Ectodermal cell (in vitro differentiated cells): ENCODE measurements around the gene BCKDK.

ENCODE experiments used
- H3K27ac ChIP-seq: 2 replicates; pipeline ENCODE4 v1.7.0; 2013; ENCODE audit warnings: mild to moderate bottlenecking, low read depth, low read length; ENCODE audit not compliant: insufficient read depth, poor library complexity, severe bottlenecking
- H3K27me3 ChIP-seq: 2 replicates; pipeline ENCODE4 v1.7.0; 2013; ENCODE audit warnings: mild to moderate bottlenecking, low read length; ENCODE audit not compliant: insufficient read depth, control insufficient read depth, poor library complexity, severe bottlenecking
- H3K36me3 ChIP-seq: one replicate; pipeline ENCODE4 v1.7.0; 2013; ENCODE audit warnings: low read length; ENCODE audit not compliant: control insufficient read depth, insufficient read depth
- H3K4me1 ChIP-seq: one replicate; pipeline ENCODE4 v1.7.0; 2013; ENCODE audit warnings: low read length; ENCODE audit not compliant: control insufficient read depth, insufficient read depth
- H3K4me3 ChIP-seq: 2 replicates; pipeline ENCODE4 v1.7.0; 2013; ENCODE audit warnings: low read depth, low read length, control low read depth; ENCODE audit not compliant: insufficient read depth
- H3K9me3 ChIP-seq: 2 replicates; pipeline ENCODE4 v1.7.0; 2013; ENCODE audit warnings: mild to moderate bottlenecking, low read length, moderate library complexity; ENCODE audit not compliant: control insufficient read depth
- WGBS, 2 experiments: methylation state at CpG; one replicate each; pipeline ENCODE4 v1.1.7; 2013; ENCODE audit warnings: missing lambda C conversion rate in 2 of 2; 5-methylcytosine and 5-hydroxymethylcytosine counted together

The BCKDK gene

DNA sequence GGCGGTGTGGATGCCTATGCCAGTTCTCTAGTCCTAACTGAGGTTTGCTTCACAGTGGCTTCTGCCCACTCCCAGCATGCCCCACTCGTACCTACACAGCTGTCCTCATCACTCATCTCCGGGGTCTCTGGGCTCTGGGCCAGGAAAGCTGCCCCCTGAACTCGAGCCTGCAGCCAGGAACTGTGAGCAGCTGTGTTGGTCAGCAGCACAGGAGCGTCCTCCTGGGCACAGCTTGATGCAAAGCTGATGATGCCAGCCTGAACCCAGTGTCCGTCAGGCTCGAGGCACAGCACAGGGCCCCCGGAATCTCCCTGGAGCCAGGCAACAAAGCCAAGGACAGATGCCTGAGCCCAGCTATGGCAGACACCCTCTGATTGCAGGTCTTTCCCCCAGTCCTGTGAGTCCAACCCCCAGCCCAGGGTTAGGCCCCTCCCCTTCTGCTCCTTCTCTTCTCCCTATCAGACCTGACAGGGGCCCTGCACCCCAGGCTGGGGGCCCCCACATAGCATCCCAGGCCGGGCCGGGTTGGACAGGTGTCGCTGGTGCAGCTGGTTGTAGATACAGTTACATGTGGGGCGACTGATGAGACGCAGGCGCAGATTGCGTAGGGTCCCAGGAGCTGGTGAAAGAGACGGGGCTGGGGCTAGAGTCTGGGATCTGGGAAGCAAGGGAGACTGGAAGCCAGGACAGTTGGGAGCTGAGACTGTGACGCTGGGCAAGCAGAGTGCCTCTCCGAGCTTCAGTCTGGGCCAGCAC lies 22.1 kb upstream of the BCKDK start:
- no peak overlapping the region for H3K27ac ChIP-seq
- H3K36me3 ChIP-seq = peaks cover 22% of the 10 kb centered on the region
- H3K4me3 ChIP-seq = no peak overlapping the region
- 94 to 95% methylated on average over 18 of the region's 18 CpGs for WGBS, 2 experiments
- H3K4me1 ChIP-seq = no peaks in the 10 kb centered on the region
- H3K9me3 ChIP-seq = no peaks in the 10 kb centered on the region
- no peaks in the 10 kb centered on the region for H3K27me3 ChIP-seq

DNA sequence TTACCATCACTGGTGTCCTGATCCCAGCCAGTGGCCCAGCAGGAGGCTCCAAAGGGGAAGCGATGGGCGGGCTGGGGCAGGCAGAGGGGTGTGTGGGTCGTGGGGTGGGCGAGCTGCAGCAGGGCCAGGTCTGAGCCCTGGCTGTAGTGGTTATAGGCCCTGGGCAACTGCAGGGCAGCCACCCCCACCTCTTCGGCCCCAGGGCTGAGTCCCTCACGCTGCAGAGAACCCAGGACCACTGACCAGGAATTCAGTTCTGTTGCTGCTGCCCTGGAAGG lies 21.6 kb upstream of the BCKDK start:
- Histone ChIP-seq H3K4me3 (no peak overlapping the region), H3K27ac (no peak overlapping the region), H3K9me3 (no peaks in the 10 kb centered on the region), H3K27me3 (no peaks in the 10 kb centered on the region), H3K36me3 (peaks cover 19% of the 10 kb centered on the region), H3K4me1 (no peaks in the 10 kb centered on the region)
- 88 to 91% methylated on average over 6 of the region's 6 CpGs for WGBS, 2 experiments

DNA sequence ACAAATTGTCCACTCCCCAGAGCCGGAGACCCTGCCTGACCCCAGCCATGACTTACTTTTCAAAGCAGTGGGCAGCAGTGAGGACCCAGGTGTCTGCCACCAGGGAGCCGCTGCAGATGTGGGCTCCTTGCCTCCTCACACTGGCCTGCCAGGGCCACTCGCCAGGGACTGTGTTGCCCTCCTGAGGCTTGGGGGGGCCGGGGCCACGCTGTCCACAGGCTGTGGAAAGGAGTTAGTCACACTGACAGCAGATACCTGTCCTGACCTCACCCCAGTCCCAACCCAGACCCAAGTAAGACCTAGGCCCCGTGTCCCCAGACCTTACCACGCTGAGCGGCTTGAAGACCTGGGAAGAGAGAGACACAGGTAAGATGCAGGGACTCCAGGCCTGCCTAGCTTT lies 20.7 kb upstream of the BCKDK start:
- H3K4me3 ChIP-seq = no peak overlapping the region
- H3K9me3 ChIP-seq = no peaks in the 10 kb centered on the region
- no peaks in the 10 kb centered on the region for H3K4me1 ChIP-seq
- 95% methylated on average over 8 of the region's 8 CpGs for WGBS, 2 experiments
- H3K27ac ChIP-seq = no peak overlapping the region
- no peaks in the 10 kb centered on the region for H3K27me3 ChIP-seq
- H3K36me3 ChIP-seq = peaks cover 18% of the 10 kb centered on the region

DNA sequence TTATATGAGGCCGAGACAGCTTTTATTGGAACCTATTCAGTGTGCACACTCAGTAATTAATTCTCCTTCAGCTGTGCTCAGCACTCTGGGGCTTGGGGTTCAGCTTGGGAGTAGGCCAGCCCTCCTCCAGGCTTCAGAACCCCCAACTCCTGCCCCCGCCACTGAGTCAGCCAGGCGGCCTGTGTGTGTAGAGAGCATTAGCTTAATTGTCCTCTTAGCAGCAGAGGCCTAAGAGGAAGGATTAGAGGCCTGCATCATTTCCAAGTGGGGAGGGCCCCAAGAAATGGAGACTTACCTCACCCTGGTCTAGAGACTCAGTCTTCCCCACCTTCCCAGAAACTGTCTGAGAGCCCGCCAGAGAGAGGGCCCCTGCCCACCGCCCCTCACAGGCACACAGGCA lies 20.2 kb upstream of the BCKDK start:
- H3K36me3 ChIP-seq = peaks cover 18% of the 10 kb centered on the region
- WGBS, 2 experiments = 92 to 96% methylated on average over 5 of the region's 5 CpGs
- H3K9me3 ChIP-seq = no peaks in the 10 kb centered on the region
- no peak overlapping the region for H3K27ac ChIP-seq
- H3K27me3 ChIP-seq = no peaks in the 10 kb centered on the region
- no peaks in the 10 kb centered on the region for H3K4me1 ChIP-seq
- no peak overlapping the region for H3K4me3 ChIP-seq

DNA sequence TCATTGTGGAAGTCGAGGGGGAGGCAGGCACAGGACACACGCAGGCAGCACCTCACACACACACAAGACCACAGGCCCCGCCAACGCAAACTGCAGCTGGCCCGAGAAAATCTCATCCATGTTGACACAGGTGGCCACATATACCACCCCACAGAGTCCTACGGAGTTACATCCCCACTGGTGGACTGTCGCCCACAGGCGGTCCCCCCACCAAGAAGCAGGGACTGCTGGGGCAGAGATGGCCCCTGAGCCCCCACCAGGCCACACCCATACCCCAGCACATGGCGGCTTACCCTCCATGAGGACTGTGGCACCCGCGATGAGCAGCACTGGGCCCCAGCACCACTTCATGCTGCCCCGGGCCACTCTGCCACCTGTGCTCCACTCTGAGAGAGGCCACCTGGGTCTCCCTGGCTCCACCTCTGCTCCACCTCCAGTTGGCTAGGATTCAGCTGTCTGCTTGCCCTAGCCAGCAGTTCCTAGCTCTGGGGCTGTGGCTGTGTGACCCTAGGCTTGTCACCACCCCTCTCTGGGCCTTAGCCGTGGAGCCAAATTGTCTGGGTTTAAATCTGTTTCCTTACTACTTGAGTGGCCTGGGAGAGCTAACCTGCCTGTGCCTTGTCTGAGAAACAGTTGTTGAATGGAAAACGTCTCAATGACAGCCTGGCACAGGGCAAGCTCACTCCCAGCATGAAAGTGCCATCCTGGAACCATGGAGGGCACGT lies 19.6 kb upstream of the BCKDK start, which contains the start of gene PRSS53:
Gene PRSS53 (minus strand): TSS at position 485 of the 725 bp plus-strand sequence. CDS start 134 bp downstream, at position 351.
- Histone ChIP-seq H3K36me3 (peaks cover 18% of the 10 kb centered on the region), H3K4me1 (no peaks in the 10 kb centered on the region), H3K27ac (no peak within 1 kb of the TSS), H3K4me3 (no peak within 1 kb of the TSS), H3K9me3 (no peaks in the 10 kb centered on the region), H3K27me3 (no peaks in the 10 kb centered on the region)
- 92% methylated on average over 15 of the region's 15 CpGs for WGBS, 2 experiments

DNA sequence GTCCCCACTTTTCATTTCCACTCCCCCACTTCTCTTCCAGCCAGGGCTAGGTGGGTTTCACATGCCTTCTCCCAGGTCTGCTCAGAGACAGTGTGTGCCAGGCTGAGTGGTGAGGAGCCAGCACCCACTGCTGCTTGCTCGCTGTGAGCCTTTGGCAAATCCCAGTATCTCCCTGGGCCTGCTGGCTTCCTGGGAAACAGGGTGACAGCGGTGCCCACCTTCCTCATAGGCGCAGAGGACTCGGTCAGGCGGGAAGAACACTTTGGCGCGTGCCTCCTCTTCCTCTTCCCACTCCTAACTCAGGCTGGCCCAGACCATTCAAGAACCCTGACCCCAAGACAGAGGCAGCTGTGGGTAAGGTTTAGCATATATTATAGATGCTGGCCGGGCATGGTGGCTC lies 19.0 kb upstream of the BCKDK start:
- Histone ChIP-seq H3K27me3 (no peaks in the 10 kb centered on the region), H3K36me3 (peaks cover 18% of the 10 kb centered on the region), H3K27ac (no peak overlapping the region), H3K4me1 (no peaks in the 10 kb centered on the region), H3K9me3 (no peaks in the 10 kb centered on the region), H3K4me3 (no peak overlapping the region)
- WGBS, 2 experiments = 95 to 96% methylated on average over 8 of the region's 8 CpGs

DNA sequence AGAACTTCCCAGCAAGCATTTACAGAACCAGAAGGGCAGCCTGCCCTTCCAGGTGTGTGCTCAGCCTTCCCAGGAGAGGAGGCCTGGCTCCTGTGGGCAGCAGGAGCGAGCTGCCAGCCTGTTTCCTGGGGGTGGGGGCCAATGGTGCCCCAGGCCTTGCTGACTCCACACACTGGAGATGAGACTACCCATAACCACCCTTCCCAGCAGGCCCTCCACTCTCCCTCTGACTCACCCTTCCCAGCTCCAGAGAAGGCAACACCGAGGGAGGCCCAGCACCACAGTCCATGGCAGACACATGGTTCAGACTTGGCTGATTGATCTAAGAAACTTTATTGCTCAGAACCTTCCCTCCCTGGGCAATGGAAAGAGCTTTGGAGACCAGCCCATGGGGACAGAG lies 17.6 kb upstream of the BCKDK start:
- no peaks in the 10 kb centered on the region for H3K27me3 ChIP-seq
- peaks cover 18% of the 10 kb centered on the region for H3K36me3 ChIP-seq
- no peaks in the 10 kb centered on the region for H3K4me1 ChIP-seq
- no peaks in the 10 kb centered on the region for H3K9me3 ChIP-seq
- H3K4me3 ChIP-seq = no peak overlapping the region
- 86 to 92% methylated on average over 2 of the region's 2 CpGs for WGBS, 2 experiments
- no peak overlapping the region for H3K27ac ChIP-seq

DNA sequence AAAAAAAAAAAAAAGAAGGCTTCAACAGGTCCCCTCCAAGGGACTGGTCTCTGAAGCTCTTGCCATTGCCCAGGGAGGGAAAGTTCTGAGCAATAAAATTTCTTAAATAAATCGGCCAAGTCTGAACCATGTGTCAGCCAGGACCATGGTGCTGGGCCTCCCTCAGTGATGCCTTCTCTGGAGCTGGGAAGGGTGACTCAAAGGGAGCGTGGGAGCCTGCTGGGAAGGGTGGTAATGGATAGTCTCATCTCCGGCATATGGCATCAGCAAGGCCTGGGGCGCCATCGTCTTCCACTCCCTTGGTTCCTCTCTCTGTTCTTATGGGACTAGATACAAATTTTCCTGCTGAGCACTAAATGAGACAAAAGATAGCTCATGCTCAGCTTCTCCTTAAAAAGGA lies 15.9 kb upstream of the BCKDK start:
- no peak overlapping the region for H3K4me3 ChIP-seq
- H3K27ac ChIP-seq = no peak overlapping the region
- no peaks in the 10 kb centered on the region for H3K27me3 ChIP-seq
- WGBS, 2 experiments = 96 to 97% methylated on average over 5 of the region's 5 CpGs
- peaks cover 18% of the 10 kb centered on the region for H3K36me3 ChIP-seq
- H3K4me1 ChIP-seq = no peaks in the 10 kb centered on the region
- no peaks in the 10 kb centered on the region for H3K9me3 ChIP-seq

DNA sequence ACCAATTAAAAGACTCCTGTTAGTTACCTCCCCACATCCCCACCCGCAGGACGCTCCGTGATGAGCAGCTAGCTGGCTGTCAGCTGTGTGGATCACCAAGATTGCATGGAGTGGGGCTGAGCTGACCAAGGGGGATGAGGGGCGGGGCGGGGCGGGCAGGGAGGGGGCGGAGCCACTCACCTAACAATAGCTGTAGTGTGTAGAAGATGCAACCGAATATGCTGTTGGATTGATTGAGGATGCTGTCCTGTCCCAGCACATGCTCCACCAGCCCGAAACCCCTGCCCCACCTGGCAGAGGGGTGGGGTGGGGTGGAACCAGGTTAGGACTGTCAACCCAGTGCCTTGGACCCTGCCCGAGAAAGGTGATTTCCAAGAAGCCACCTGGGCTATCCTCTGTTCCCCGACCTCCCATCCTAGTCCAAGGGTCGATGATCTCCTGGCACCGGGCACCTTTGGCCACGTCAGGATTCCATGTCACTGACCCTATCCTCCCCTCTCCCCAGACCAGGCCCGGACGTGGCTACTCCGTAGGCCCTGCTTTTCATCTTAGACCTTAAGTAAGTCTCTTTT lies 15.0 kb upstream of the BCKDK start:
- H3K27ac ChIP-seq = no peak overlapping the region
- H3K4me3 ChIP-seq = peak overlapping the region; percentile 68
- H3K27me3 ChIP-seq = no peaks in the 10 kb centered on the region
- peaks cover 18% of the 10 kb centered on the region for H3K36me3 ChIP-seq
- H3K9me3 ChIP-seq = no peaks in the 10 kb centered on the region
- no peaks in the 10 kb centered on the region for H3K4me1 ChIP-seq
- 18 to 20% methylated on average over 13 to 17 of the region's 17 CpGs for WGBS, 2 experiments

DNA sequence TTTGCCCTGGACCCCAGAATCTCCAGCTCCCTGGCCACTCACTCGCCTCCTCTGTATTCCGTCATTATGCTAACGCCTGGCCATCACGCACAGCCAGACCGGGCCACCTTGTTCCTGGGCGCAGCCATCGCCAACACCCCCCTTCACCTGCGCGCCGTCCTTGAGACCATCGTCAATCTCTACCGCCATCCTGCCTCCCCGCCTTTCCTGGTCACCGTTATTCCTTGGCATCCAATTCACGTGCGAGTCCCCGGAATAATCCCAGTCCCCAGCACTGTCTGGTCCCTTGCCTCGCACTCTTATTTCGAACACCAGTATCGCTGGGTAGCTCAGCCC lies 14.1 kb upstream of the BCKDK start:
- Histone ChIP-seq H3K27ac (peak overlapping the region; percentile 40), H3K36me3 (peaks cover 13% of the 10 kb centered on the region), H3K4me1 (no peaks in the 10 kb centered on the region), H3K27me3 (no peaks in the 10 kb centered on the region), H3K9me3 (no peaks in the 10 kb centered on the region), H3K4me3 (peak overlapping the region; percentile 68)
- 0 to 1% methylated on average over 20 of the region's 20 CpGs for WGBS, 2 experiments
